Stimulated activated CD8-positive, alpha-beta memory T cell treated with anti-CD3 and anti-CD28 coated beads, Interleukin-4, amount 100 ng/mL, for 24 hours (primary cell): ENCODE results near the gene HSFY2.
"Not testable (repeated sequence)": the region's sequence is repeated elsewhere in the genome, so short reads cannot be mapped to it uniquely, and the experiment has no call there.

Experiments
- DNase-seq: peaks from one replicate; pipeline ENCODE4 v3.0.0-alpha.2; 2020; ENCODE audit warnings: low read depth

The HSFY2 gene

GRCh38 chrY:18773635-18774034, at the start of gene HSFY2:
Gene HSFY2, minus strand, starts transcription at chrY:18773735. Its CDS starts 117 bp downstream, at chrY:18773618.
- DNase-seq = not testable (repeated sequence)

- not testable (repeated sequence) for DNase-seq
Observed at GRCh38 chrY:18815751-18816150, 42.2 kb upstream of the HSFY2 start.

GRCh38 chrY:18788757-18789406, 15.3 kb upstream of the HSFY2 start:
- DNase-seq = not testable (repeated sequence)

GRCh38 chrY:18754077-18754476, 19.5 kb downstream of the HSFY2 start:
- not testable (repeated sequence) for DNase-seq

GRCh38 chrY:18753133-18753815, 20.3 kb downstream of the HSFY2 start:
- not testable (repeated sequence) for DNase-seq

- not testable (repeated sequence) for DNase-seq
Observed at GRCh38 chrY:18723714-18724113, 49.8 kb downstream of the HSFY2 start.
